ENCODE results near the gene EFHC1. TPM values are rescaled to one million over a fixed set of nuclear protein-coding genes. Genes with fewer than 3 reads are reported as not detected.

EFHC1 gene
- total RNA-seq, 4 donors from 2014 or later, result 17.1 to 28.4 (median 19.5) TPM

DNA sequence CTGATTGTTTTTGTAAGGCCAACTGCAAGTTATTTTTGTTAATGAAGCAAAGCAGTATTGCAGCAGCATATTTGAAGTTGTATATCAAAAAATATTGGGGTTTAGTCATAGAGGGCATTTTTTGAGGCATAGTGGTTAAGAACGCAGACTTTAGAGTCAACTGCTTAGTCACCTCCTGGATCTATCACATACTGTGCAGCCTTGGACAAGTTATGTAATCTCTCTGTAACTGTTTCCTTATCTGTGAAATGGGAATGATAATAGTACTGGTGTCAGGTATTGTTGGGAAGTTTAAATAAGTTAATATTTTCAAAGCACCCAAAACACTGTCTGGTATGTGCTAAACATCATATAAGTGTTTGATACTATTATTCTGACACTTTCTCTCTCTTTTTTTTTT, 27.2 kb upstream of the EFHC1 start:
- in situ Hi-C loops (cut with MboI; ENCODE audit: low pct_ligation_motif_present in 1 of 4, low pct_unique_long_range_greater_than_20kb in 1 of 4, low sequenced_read_pairs in 3 of 4), result loop anchor here in 1 of 4 donors (10.0 kb wide), 1 partner anchor 98 kb away; no protein-coding TSS in a partner anchor
- 60 to 69% methylated on average over 1 of the region's 1 CpG for WGBS, 2 donors (ENCODE audit: low coverage in 1 of 2)
- peaks cover 20 to 64% (median 36%) of the 10 kb centered on the region in 4 donors for H3K4me1 ChIP-seq
- H3K36me3 ChIP-seq, result no peaks in the 10 kb centered on the region
- H3K27ac ChIP-seq, result no peak overlapping the region
- no peak for DNase-seq
- intact Hi-C loops (cut with DNase I; ENCODE audit: low total_unique reads), result no loop called here
- TF ChIP-seq, protein P1, sequence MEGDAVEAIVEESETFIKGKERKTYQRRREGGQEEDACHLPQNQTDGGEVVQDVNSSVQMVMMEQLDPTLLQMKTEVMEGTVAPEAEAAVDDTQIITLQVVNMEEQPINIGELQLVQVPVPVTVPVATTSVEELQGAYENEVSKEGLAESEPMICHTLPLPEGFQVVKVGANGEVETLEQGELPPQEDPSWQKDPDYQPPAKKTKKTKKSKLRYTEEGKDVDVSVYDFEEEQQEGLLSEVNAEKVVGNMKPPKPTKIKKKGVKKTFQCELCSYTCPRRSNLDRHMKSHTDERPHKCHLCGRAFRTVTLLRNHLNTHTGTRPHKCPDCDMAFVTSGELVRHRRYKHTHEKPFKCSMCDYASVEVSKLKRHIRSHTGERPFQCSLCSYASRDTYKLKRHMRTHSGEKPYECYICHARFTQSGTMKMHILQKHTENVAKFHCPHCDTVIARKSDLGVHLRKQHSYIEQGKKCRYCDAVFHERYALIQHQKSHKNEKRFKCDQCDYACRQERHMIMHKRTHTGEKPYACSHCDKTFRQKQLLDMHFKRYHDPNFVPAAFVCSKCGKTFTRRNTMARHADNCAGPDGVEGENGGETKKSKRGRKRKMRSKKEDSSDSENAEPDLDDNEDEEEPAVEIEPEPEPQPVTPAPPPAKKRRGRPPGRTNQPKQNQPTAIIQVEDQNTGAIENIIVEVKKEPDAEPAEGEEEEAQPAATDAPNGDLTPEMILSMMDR (IDR thresholded peaks at IDR 0.05), result no peak
- TF ChIP-seq POLR2A (IDR thresholded peaks at IDR 0.05) (no peak), EP300 (IDR thresholded peaks at IDR 0.05; ENCODE audit: low read depth) (no peak), POLR2AphosphoS5 (IDR thresholded peaks at IDR 0.05) (no peak)
- no peaks in the 10 kb centered on the region for H3K27me3 ChIP-seq
- no peaks in the 10 kb centered on the region for H3K9me3 ChIP-seq
- H3K4me3 ChIP-seq, result no peak overlapping the region

DNA sequence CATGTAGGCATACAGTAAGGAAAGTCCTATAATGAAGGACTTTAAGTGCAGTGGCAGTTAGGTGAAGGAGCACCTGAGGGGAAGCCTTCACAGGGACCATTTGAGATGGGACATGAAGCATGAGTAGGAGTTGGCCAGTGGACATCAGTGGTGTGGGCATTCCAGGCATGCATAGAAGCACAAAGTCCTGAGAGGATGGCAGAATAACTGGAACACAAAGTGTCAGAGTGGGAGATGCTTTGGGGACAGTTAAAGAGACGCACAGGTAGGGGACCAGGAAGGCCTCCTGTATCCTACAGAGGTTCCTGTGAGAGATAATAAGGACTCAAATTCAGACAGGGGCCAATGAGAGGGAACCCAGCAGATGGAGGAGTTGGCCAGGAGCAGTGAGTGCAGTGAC, 26.4 kb upstream of the EFHC1 start:
- no peaks in the 10 kb centered on the region for H3K9me3 ChIP-seq
- WGBS, 2 donors (ENCODE audit: low coverage in 1 of 2), result 80 to 96% methylated on average over 1 of the region's 1 CpG
- intact Hi-C loops (cut with DNase I; ENCODE audit: low total_unique reads), result no loop called here
- no peaks in the 10 kb centered on the region for H3K27me3 ChIP-seq
- TF ChIP-seq, protein P1 (IDR thresholded peaks at IDR 0.05), result no peak
- no peak for TF ChIP-seq EP300 (IDR thresholded peaks at IDR 0.05; ENCODE audit: low read depth)
- DNase-seq, result no peak
- no peak overlapping the region for H3K27ac ChIP-seq
- no peaks in the 10 kb centered on the region for H3K36me3 ChIP-seq
- in situ Hi-C loops (cut with MboI; ENCODE audit: low pct_ligation_motif_present in 1 of 4, low pct_unique_long_range_greater_than_20kb in 1 of 4, low sequenced_read_pairs in 3 of 4), result loop anchor here in 1 of 4 donors (10.0 kb wide), 1 partner anchor 99 kb away; no protein-coding TSS in a partner anchor
- H3K4me3 ChIP-seq, result no peak overlapping the region
- peaks cover 16 to 60% (median 29%) of the 10 kb centered on the region in 4 donors for H3K4me1 ChIP-seq

DNA sequence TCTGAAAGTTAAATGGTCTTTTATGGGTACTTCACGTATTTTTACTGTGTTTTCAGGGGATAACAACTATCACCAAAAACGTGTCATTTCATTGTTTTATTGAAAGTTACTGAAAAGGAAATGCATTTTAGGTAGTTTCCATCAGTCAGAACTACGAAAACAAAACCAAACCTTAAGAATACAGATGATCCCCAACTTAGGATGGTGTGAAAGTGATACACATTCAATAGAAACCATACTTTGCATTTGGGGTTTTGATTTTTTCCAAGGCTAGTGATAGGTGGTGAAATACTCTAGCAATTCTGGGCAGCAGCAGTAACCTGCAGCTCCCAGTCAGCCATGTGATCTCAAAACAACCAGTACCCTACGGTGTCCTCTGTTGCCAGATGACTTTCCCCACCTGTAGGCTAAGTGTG, 25.9 kb upstream of the EFHC1 start:
- WGBS, 2 donors (ENCODE audit: low coverage in 1 of 2), result 73 to 76% methylated on average over 4 of the region's 4 CpGs
- Histone ChIP-seq H3K9me3 (no peaks in the 10 kb centered on the region), H3K4me3 (no peak overlapping the region), H3K27me3 (no peaks in the 10 kb centered on the region), H3K4me1 (peaks cover 13 to 60% (median 26%) of the 10 kb centered on the region in 4 donors), H3K36me3 (no peaks in the 10 kb centered on the region), H3K27ac (no peak overlapping the region)
- DNase-seq, result no peak
- TF ChIP-seq POLR2AphosphoS5 (IDR thresholded peaks at IDR 0.05) (no peak), EP300 (IDR thresholded peaks at IDR 0.05; ENCODE audit: low read depth) (no peak), POLR2A (IDR thresholded peaks at IDR 0.05) (no peak)
- TF ChIP-seq, protein P1 (IDR thresholded peaks at IDR 0.05), result no peak
- in situ Hi-C loops (cut with MboI; ENCODE audit: low pct_ligation_motif_present in 1 of 4, low pct_unique_long_range_greater_than_20kb in 1 of 4, low sequenced_read_pairs in 3 of 4) (loop anchor here in 1 of 4 donors (10.0 kb wide), 1 partner anchor 99 kb away; no protein-coding TSS in a partner anchor), intact Hi-C loops (cut with DNase I; ENCODE audit: low total_unique reads) (no loop called here)

DNA sequence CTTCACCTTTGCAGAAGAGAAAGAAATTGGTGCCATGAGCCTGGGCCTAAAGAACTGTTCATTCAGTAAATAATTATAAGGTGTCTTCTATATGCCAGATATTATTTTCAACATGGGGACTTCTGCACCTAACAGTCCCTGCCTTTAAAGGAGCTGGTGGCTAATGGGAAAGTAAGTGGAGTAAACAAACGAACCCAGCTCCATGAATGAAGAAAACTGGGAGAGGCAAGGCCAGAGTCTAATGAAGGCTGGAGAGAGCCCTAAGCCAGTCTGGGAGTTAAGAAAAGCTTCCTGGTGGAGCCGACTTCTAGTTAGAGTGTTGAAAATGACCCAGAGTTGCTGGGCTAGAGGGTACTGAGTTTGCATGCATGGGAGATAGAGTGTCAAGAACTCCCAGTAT, 24.2 kb upstream of the EFHC1 start:
- H3K27ac ChIP-seq, result no peak overlapping the region
- WGBS, 2 donors (ENCODE audit: low coverage in 1 of 2), result 65 to 70% methylated on average over 2 of the region's 2 CpGs
- no peaks in the 10 kb centered on the region for H3K36me3 ChIP-seq
- in situ Hi-C loops (cut with MboI; ENCODE audit: low pct_ligation_motif_present in 1 of 4, low pct_unique_long_range_greater_than_20kb in 1 of 4, low sequenced_read_pairs in 3 of 4), result loop anchor here in 2 of 4 donors (5.0 to 10.0 kb wide), 2 partner anchors 101 to 104 kb away; no protein-coding TSS in a partner anchor
- intact Hi-C loops (cut with DNase I; ENCODE audit: low total_unique reads), result no loop called here
- H3K27me3 ChIP-seq, result no peaks in the 10 kb centered on the region
- no peak for DNase-seq
- peaks cover 4 to 60% (median 20%) of the 10 kb centered on the region in 4 donors for H3K4me1 ChIP-seq
- H3K4me3 ChIP-seq, result no peak overlapping the region
- H3K9me3 ChIP-seq, result no peaks in the 10 kb centered on the region
- TF ChIP-seq POLR2A (IDR thresholded peaks at IDR 0.05), result no peak
- no peak for TF ChIP-seq EP300 (IDR thresholded peaks at IDR 0.05; ENCODE audit: low read depth)
- TF ChIP-seq, protein P1 (IDR thresholded peaks at IDR 0.05), result no peak
- no peak for TF ChIP-seq POLR2AphosphoS5 (IDR thresholded peaks at IDR 0.05)

All from transverse colon (tissue), 4 donors.